Neural cell (in vitro differentiated cells): ENCODE data around the gene HOXC10. TPM values are rescaled to one million over a fixed set of nuclear protein-coding genes. Genes with fewer than 3 reads are reported as not detected.

Experiments used
- H2AFZ ChIP-seq: fragments of 200-600, 300-800 bp; sonication (generic), shearing (Covaris generic); 2 replicates; pipeline ENCODE4 v1.6.0; 2014; ENCODE audit warnings: low read depth, mild to moderate bottlenecking, antibody characterized with exemption, low read length, moderate library complexity
- H3F3A ChIP-seq: fragments of 200-600 bp; shearing (Covaris generic); 2 replicates; pipeline ENCODE4 v1.6.1; 2016; ENCODE audit warnings: mild to moderate bottlenecking, moderate library complexity, mixed read lengths, antibody characterized with exemption, low read length; ENCODE audit not compliant: insufficient read depth, poor library complexity, severe bottlenecking
- H3K27ac ChIP-seq: fragments of 200-600, 300-800 bp; sonication (generic), shearing (Covaris generic); 2 replicates; pipeline ENCODE4 v1.5.1; 2014; ENCODE audit warnings: mild to moderate bottlenecking, low read length, moderate library complexity
- H3K27me3 ChIP-seq: fragments of 300-800, 200-600 bp; sonication (generic), shearing (Covaris generic); 2 replicates; pipeline ENCODE4 v1.6.0; 2014; ENCODE audit warnings: mild to moderate bottlenecking, low read depth, low read length, moderate library complexity; ENCODE audit not compliant: insufficient read depth
- H3K36me3 ChIP-seq: fragments of 300-800, 200-600 bp; sonication (generic), shearing (Covaris generic); 2 replicates; pipeline ENCODE4 v1.5.1; 2014; ENCODE audit warnings: mild to moderate bottlenecking, antibody characterized with exemption, low read length, moderate library complexity; ENCODE audit not compliant: insufficient read depth
- H3K4me2 ChIP-seq: fragments of 300-800, 200-600 bp; sonication (generic), shearing (Covaris generic); 2 replicates; pipeline ENCODE4 v1.6.0; 2014; ENCODE audit warnings: mild to moderate bottlenecking, low read length
- H3K4me3 ChIP-seq: fragments of 300-800, 200-600 bp; sonication (generic), shearing (Covaris generic); 2 replicates; pipeline ENCODE4 v1.5.1; 2014; ENCODE audit warnings: mild to moderate bottlenecking, low read length, moderate library complexity
- H3K79me2 ChIP-seq: fragments of 200-600 bp; shearing (Covaris generic); replicated peaks from 2 replicates; pipeline ENCODE4 v1.6.0; 2014; ENCODE audit warnings: mild to moderate bottlenecking, low read length, moderate library complexity; ENCODE audit not compliant: insufficient read depth
- H3K9ac ChIP-seq: fragments of 300-800, 200-600 bp; sonication (generic), shearing (Covaris generic); 2 replicates; pipeline ENCODE4 v1.6.1; 2016; ENCODE audit warnings: mild to moderate bottlenecking, low read length, mixed read lengths
- H3K9me2 ChIP-seq: fragments of 200-600 bp; shearing (Covaris generic); 2 replicates; pipeline ENCODE4 v1.6.1; 2016; ENCODE audit warnings: mild to moderate bottlenecking, low read length, mixed read lengths; ENCODE audit not compliant: insufficient read depth
- H3K9me3 ChIP-seq: fragments of 200-600, 300-800 bp; sonication (generic), shearing (Covaris generic); 2 replicates; pipeline ENCODE4 v1.6.1; 2016; ENCODE audit warnings: mild to moderate bottlenecking, mixed run types, low read length, moderate library complexity, mixed read lengths
- H4K20me1 ChIP-seq: fragments of 200-600 bp; shearing (Covaris generic); 2 replicates; pipeline ENCODE4 v1.6.1; 2016; ENCODE audit warnings: mild to moderate bottlenecking, mixed run types; ENCODE audit not compliant: insufficient read depth
- EP300 ChIP-seq: fragments of 450-650 bp; conservative IDR thresholded peaks from 2 replicates; pipeline ENCODE4 v1.6.1; 2014; ENCODE audit warnings: antibody characterized with exemption, mild to moderate bottlenecking, moderate library complexity; ENCODE audit not compliant: poor library complexity, severe bottlenecking
- EZH2 ChIP-seq: fragments of 200-600, 300-800 bp; shearing (Covaris generic), sonication (generic); IDR thresholded peaks from 2 replicates; pipeline ENCODE4 v1.6.1; 2014; ENCODE audit warnings: antibody characterized with exemption, low read length, borderline replicate concordance, mild to moderate bottlenecking; ENCODE audit not compliant: insufficient read depth, poor library complexity, severe bottlenecking
- MXI1 ChIP-seq: fragments of 450-650 bp; conservative IDR thresholded peaks from 2 replicates; pipeline ENCODE4 v1.6.1; 2014; ENCODE audit warnings: antibody characterized with exemption, mild to moderate bottlenecking; ENCODE audit not compliant: poor library complexity, severe bottlenecking
- POLR2AphosphoS5 ChIP-seq: IDR thresholded peaks from 2 replicates; pipeline ENCODE4 v1.6.1; 2012
- RAD21 ChIP-seq: fragments of 450-650 bp; conservative IDR thresholded peaks from 2 replicates; pipeline ENCODE4 v1.6.1; 2014; ENCODE audit warnings: antibody characterized with exemption, mild to moderate bottlenecking, moderate library complexity
- SMC3 ChIP-seq: fragments of 450-650 bp; conservative IDR thresholded peaks from 2 replicates; pipeline ENCODE4 v1.6.1; 2014; ENCODE audit warnings: antibody characterized with exemption, mild to moderate bottlenecking, moderate library complexity; ENCODE audit not compliant: poor library complexity
- TAF1 ChIP-seq: IDR thresholded peaks from 2 replicates; pipeline ENCODE4 v1.6.1; 2012; ENCODE audit warnings: low read depth
- polyA plus RNA-seq: library from polyadenylated mRNA; depleted of rRNA; stranded (reverse); fragments of >200 nt; gene quantifications from 2 replicates; pipeline ENCODE4 v1.2.3, GENCODE V29; 2014
- TF ChIP-seq, protein P1 (sequence below): fragments of 450-650 bp; IDR thresholded peaks from 2 replicates; pipeline ENCODE4 v1.5.1; 2014; ENCODE audit warnings: antibody characterized with exemption, mild to moderate bottlenecking, moderate library complexity; ENCODE audit not compliant: poor library complexity, severe bottlenecking
- TF ChIP-seq, protein P2 (sequence below): IDR thresholded peaks from 2 replicates; pipeline ENCODE4 v1.6.1; 2012; ENCODE audit warnings: borderline replicate concordance

The HOXC10 gene
- polyA plus RNA-seq, 1 donor from 2014 or later: not detected

DNA sequence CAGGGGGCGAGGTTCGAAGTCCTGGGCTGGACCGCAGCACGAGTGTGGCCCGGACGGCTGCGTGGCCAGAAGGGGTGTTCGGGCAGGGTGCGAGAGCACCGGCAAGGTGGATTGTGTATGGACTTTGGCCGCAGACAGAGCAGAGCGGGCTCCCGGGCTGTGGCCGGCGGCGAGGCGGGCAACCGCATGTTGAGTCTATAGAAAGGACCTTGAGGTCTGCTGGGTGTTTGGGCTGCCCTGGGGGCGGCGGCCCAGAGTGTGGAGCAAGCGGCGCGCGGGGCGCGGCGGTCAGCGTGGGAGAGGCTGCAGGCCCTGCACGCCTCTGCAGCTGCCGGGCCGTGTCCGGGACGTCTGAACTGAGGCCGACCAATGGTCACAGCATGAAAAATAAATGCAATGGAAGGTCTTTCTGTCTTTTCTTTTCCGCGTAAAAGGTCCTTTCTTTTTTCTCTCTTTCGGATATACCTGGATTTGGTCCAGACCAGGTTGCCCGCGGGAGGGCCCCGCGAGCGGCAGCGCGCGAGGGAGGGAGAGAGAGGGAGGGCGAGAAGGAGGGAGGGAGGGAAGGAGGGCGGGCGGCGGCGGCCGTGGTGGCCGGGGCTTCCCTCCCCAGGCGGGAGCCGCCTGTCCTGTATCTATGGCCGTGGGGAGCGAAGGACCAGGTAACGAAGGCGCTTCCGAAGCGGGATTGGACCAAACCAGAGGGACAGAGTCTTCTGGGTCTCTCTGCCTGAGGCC, 9.5 kb downstream of the HOXC10 start:
- Histone ChIP-seq H2AFZ (no peak overlapping the region), H3K79me2 (no peaks in the 10 kb centered on the region), H3K4me3 (no peak overlapping the region), H3K36me3 (no peaks in the 10 kb centered on the region), H3K9me3 (no peaks in the 10 kb centered on the region), H3K27ac (no peak overlapping the region), H3K4me2 (no peak overlapping the region), H3K9me2 (no peaks in the 10 kb centered on the region), H3K27me3 (peaks cover 100% of the 10 kb centered on the region), H3K9ac (no peak overlapping the region), H3F3A (no peaks in the 10 kb centered on the region), H4K20me1 (no peaks in the 10 kb centered on the region)
- TF ChIP-seq EZH2: peak; percentile 15
- TF ChIP-seq MXI1: no peak
- TF ChIP-seq RAD21: no peak

DNA sequence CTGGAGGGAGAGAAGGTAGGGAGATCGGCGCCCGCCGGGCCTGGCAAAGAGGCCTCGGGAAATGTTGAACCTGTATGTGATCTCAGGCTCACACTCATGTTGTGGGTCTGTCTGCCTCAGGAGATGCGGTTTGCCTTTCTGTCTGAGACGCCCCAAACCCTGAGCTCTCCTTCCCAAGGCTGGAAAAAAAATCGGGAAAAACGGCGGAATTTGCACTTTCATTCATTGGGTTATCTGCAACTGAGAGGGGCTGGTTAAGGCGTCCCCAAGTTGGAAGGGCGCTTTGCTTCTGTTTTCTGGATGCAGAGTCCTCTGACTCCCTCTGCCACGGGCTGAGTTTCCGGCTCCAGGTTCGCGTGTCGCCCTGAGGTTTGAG, 10.0 kb downstream of the HOXC10 start:
- TF ChIP-seq, protein P1, sequence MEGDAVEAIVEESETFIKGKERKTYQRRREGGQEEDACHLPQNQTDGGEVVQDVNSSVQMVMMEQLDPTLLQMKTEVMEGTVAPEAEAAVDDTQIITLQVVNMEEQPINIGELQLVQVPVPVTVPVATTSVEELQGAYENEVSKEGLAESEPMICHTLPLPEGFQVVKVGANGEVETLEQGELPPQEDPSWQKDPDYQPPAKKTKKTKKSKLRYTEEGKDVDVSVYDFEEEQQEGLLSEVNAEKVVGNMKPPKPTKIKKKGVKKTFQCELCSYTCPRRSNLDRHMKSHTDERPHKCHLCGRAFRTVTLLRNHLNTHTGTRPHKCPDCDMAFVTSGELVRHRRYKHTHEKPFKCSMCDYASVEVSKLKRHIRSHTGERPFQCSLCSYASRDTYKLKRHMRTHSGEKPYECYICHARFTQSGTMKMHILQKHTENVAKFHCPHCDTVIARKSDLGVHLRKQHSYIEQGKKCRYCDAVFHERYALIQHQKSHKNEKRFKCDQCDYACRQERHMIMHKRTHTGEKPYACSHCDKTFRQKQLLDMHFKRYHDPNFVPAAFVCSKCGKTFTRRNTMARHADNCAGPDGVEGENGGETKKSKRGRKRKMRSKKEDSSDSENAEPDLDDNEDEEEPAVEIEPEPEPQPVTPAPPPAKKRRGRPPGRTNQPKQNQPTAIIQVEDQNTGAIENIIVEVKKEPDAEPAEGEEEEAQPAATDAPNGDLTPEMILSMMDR: no peak
- TF ChIP-seq, protein P2, sequence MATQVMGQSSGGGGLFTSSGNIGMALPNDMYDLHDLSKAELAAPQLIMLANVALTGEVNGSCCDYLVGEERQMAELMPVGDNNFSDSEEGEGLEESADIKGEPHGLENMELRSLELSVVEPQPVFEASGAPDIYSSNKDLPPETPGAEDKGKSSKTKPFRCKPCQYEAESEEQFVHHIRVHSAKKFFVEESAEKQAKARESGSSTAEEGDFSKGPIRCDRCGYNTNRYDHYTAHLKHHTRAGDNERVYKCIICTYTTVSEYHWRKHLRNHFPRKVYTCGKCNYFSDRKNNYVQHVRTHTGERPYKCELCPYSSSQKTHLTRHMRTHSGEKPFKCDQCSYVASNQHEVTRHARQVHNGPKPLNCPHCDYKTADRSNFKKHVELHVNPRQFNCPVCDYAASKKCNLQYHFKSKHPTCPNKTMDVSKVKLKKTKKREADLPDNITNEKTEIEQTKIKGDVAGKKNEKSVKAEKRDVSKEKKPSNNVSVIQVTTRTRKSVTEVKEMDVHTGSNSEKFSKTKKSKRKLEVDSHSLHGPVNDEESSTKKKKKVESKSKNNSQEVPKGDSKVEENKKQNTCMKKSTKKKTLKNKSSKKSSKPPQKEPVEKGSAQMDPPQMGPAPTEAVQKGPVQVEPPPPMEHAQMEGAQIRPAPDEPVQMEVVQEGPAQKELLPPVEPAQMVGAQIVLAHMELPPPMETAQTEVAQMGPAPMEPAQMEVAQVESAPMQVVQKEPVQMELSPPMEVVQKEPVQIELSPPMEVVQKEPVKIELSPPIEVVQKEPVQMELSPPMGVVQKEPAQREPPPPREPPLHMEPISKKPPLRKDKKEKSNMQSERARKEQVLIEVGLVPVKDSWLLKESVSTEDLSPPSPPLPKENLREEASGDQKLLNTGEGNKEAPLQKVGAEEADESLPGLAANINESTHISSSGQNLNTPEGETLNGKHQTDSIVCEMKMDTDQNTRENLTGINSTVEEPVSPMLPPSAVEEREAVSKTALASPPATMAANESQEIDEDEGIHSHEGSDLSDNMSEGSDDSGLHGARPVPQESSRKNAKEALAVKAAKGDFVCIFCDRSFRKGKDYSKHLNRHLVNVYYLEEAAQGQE: no peak
- no peak for TF ChIP-seq POLR2AphosphoS5
- TF ChIP-seq MXI1: no peak
- TF ChIP-seq EZH2: no peak
- no peak for TF ChIP-seq EP300
- TF ChIP-seq SMC3: no peak
- no peak for TF ChIP-seq TAF1
- no peak for TF ChIP-seq RAD21
- no peak overlapping the region for H2AFZ ChIP-seq
- no peak overlapping the region for H3K4me2 ChIP-seq
- no peaks in the 10 kb centered on the region for H3F3A ChIP-seq
- H3K79me2 ChIP-seq: no peaks in the 10 kb centered on the region
- no peak overlapping the region for H3K4me3 ChIP-seq
- H3K36me3 ChIP-seq: no peaks in the 10 kb centered on the region
- no peaks in the 10 kb centered on the region for H3K9me2 ChIP-seq
- no peak overlapping the region for H3K9ac ChIP-seq
- peaks cover 100% of the 10 kb centered on the region for H3K27me3 ChIP-seq
- no peak overlapping the region for H3K27ac ChIP-seq
- no peaks in the 10 kb centered on the region for H4K20me1 ChIP-seq
- H3K9me3 ChIP-seq: no peaks in the 10 kb centered on the region
